HL-60/S4 treated with phorbol 12-myristate 13-acetate at 8.2 ng/mL for 4 days and 3 days (cell line): Measurements from ENCODE around the gene SH3BP4.
"Not testable (repeated sequence)": the region's sequence is repeated elsewhere in the genome, so short reads cannot be mapped to it uniquely, and the experiment has no call there.

Experiments
- in situ Hi-C: fragments of 300-500 bp; cut with MboI; formaldehyde crosslinking; loops from 2 replicates; pipeline ENCODE4 v1.15.0; 2022; ENCODE audit warnings: low sequenced_read_pairs

Gene SH3BP4

GRCh38 chr2:235054475-235054874 is 102.7 kb downstream of the SH3BP4 start:
- in situ Hi-C loops = no loop called here

DNA sequence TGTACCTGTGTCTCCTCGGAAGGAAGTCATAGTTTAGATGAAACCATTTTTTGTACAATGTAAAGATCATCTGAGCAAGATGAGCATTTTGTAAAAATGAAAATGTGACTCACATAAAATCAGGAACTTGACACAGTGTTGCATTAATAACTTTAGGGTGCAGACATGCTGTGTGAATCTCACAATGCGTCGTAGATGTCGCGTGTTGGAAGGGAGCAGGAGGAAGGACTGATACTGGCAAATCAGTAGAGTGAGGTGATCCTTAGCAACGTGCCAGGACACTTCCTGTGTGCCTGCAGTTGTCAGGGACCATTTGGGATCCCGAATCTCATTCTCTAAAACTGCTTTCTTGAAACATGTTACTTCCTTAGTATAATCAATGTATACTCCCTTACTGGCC is 103.1 kb downstream of the SH3BP4 start:
- in situ Hi-C loops = no loop called here

DNA sequence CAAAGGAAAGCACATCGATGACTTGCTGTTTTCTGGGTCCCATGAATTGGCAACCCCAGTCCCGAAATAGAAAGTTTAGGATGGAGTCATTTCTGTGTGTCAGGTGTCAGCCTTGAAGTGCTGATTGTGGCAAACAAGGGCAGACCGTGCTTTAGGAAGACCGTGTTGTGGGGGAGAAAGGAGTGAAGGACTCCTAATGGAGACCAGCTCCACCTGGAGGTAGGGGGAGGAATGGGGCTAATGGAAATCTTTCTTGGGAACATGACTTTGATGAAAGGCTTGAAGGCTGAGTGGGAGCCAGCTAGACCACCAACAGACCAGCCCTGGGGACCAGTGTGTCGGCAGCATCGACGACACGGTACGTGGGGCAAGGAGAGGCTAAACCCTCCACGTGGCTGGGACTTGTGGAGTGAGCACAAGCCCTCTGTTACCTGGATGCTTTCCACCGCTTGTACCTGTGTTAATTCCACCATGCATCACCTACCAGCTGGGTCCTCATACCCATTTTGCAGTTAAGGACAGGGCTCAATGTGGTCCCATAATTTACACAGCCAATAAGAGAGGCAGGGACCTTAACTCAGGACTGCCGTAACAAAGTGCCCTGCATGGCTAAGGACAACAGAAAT is 104.2 kb downstream of the SH3BP4 start:
- in situ Hi-C loops = no loop called here

GRCh38 chr2:235056768-235057167 is 105.0 kb downstream of the SH3BP4 start:
- in situ Hi-C loops = no loop called here

- in situ Hi-C loops = not testable (repeated sequence)
Observed at GRCh38 chr2:235057616-235058015, 105.8 kb downstream of the SH3BP4 start.

DNA sequence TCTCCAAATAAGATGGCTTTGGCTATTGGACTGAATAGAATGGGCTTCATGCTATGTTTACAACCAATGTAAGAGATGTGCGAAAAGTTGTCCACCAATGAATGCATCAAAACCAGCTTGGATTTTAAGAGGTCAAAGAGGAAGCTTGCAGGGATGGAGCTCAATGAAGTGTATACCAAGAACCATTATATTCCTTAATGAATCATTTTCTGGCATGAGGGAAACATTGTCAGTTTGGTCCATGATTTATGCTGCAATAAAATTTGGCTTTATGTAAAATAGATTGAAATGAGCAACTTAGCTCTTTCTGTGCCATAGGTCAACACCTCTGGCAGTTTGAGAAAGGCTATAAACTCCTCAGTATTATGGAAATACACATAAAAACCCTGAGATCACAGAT is 107.3 kb downstream of the SH3BP4 start:
- in situ Hi-C loops = no loop called here

DNA sequence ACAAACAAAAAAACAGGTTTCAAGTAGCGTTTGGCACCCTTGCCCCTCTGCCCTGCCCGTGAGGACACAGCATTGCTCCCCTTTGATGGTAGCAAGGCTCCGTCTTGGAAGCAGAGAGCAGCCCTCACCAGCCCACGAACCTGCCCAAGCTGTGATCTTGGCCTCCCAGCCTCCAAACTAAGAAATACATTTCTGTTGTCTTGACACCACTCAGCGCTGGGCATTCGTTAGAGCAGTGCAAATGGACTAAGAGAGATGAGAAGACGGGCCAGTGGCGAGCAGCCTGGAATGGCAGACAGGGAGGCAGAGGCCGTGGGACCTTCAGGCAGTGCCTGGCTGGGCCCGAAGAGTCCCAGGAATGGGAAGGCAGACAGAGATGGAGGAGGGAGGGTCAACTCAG is 109.8 kb downstream of the SH3BP4 start:
- in situ Hi-C loops = no loop called here

DNA sequence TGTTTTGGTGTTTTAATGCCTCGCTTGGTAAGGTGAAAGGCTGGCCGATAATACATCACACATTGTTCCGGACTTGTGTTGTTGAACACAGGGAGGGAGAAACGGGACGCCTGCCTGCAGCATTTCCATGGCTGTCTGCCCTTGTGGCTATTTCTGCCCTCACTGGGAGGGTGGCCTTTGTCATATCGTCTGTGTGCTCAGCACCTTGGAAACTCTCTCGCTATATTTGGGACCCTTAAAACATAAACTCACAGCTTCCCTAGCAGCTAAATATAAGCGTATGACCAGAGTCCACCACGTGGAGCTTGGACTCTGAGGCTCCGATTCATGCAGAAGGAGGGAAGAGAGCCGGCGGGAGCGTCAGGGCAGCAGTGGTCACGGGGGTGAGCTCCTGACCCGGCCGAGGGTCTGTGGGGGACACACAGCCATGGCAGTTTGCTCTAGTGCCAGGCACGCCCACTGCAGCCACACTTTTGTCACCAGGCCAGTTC is 111.7 kb downstream of the SH3BP4 start:
- in situ Hi-C loops = no loop called here

DNA sequence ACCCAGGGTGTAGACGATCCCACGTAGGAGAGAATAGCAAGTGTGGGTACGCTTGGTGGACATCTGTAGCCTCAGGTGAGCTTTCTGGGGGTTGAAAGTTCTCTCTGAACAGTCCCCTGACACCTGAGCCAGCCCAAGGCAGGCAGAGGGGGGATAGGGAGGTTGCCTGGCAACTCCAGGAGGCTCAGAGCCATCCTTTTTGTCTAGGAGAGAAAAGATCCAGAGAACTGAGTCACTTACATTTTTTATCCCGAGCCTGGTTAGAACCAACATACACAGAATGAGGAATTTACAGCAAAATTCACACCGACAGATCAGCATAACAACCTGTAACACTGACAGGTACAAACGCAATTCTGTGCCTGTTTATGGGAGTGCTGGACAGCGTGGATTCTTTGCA is 113.2 kb downstream of the SH3BP4 start:
- in situ Hi-C loops = no loop called here

GRCh38 chr2:235066490-235066889 is 114.7 kb downstream of the SH3BP4 start:
- in situ Hi-C loops = no loop called here

- in situ Hi-C loops = no loop called here
Observed at GRCh38 chr2:235066895-235067294, 115.1 kb downstream of the SH3BP4 start.

DNA sequence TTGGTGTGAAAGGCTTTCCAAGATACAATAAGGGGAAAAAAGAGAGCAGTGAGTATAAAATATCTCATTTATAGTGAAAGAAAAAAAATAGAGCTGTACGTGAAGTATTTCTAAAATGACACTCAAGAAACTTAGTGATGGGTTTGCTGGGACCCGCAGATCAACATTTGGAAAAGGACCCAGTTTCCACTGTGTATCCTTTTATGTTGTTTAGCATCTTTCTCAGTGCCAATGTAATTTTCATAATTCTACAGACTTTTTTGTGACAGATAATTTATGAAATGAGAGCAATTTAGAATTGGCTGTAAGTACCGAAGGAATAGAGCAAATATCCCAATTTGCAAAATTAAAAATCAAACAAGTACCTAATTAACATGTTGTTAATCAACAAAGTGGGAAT is 116.9 kb downstream of the SH3BP4 start:
- in situ Hi-C loops = no loop called here

- in situ Hi-C loops = no loop called here
Observed at GRCh38 chr2:235070063-235070706, 118.4 kb downstream of the SH3BP4 start.

- in situ Hi-C loops = no loop called here
Observed at GRCh38 chr2:235073868-235074413, 122.1 kb downstream of the SH3BP4 start.

- in situ Hi-C loops = no loop called here
Observed at GRCh38 chr2:235077046-235077445, 125.2 kb downstream of the SH3BP4 start.

DNA sequence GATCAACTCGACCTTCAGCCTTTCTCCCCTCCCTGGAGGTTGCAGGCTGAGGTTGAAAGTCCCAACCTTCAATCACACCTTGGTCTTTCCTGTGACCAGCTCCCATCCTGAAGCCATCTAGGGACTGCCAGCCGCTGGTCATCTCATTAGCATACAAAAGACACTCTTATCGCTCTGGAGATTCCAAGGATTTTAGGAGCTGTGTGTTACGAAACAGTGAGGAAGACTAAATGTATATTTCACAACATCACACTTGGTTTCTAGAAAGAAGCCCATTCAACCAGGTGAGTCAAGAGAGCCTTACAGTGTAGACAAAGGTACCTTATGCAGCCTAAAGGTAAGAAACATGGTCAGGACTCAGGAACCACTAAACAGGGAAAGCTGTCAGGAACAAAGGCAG is 126.4 kb downstream of the SH3BP4 start:
- in situ Hi-C loops = no loop called here

DNA sequence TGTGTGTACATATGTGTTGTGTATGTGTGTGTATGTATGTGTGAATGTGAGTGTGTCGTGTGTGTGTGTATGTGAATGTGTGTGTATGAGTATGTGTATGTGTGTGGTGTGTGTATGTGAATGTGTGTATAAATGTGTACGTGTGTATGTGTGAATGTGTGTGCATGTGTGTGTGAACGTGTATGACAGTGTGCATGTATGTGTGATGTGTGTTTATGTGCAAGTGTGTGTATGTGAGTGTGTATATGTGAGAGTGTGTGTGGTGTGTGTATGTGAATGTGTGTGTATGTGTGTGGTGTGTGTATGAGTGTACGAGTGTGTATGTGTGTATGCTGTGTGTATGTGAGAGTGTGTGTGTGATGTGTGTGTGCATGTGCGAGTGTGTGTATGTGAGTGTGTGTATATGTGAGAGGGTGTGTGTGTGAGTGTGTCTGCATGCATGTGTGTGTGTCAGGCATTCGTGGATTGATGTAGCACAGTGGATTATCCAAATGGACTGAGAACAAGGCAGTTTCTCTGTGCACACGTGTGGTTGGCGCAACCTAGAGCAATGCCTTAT is 127.2 kb downstream of the SH3BP4 start:
- in situ Hi-C loops = no loop called here

- in situ Hi-C loops = no loop called here
Observed at GRCh38 chr2:235080101-235080500, 128.3 kb downstream of the SH3BP4 start.

DNA sequence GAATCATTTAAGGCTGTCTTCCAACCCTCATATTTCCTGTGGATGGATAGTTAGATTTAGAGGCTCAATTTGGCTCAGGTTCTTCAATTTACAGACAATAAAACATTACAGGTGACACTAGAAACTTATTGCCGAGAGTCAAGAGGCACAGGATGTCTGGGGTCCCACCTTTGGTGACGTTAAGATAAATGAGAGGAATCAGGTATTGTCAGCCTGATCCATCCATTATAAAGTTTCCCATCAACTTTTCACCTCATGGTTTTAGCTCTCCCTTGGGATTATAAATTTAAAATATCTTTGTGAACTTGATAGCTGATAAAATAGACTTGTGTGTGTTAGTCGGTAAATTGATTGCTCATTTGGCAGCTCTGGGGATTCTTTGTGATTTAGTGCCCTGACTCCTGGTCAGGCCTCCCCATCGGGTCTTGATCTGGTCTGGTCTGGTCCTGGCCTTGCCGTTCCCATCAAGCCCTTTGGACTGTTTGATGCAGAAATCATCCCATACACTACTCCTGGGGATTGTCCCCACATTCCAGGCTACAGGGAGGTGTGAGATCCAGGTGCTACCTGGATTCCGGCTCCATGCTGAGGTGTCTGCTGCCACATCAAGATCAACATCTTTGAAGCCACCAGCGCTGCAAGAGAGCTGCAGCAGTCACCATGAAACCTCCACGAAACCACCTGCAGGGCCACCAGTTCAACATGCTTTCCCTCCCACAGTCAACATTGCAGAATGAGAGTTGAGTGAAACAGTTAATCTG is 130.9 kb downstream of the SH3BP4 start:
- in situ Hi-C loops = no loop called here

- in situ Hi-C loops = no loop called here
Observed at GRCh38 chr2:235083822-235084221, 132.0 kb downstream of the SH3BP4 start.

- in situ Hi-C loops = no loop called here
Observed at GRCh38 chr2:235084424-235084823, 132.6 kb downstream of the SH3BP4 start.
